GM18873 (cell line): ENCODE results near the gene OR5D18.
"Not testable (repeated sequence)": the region's sequence is repeated elsewhere in the genome, so short reads cannot be mapped to it uniquely, and the experiment has no call there.

Experiments used
- ATAC-seq: cut with Tn5 transposase; IDR thresholded peaks from one replicate; pipeline ENCODE4 v1.9.1; 2021; ENCODE audit warnings: mild to moderate bottlenecking, moderate library complexity, moderate number of reproducible peaks; ENCODE audit not compliant: unreplicated experiment, low FRiP score

The OR5D18 gene

GRCh38 chr11:55819330-55819729 lies at the start of gene OR5D18:
Gene OR5D18 (plus strand): TSS chr11:55819630. CDS start chr11:55819630, 0 bp downstream.
- ATAC-seq: no peak

- ATAC-seq: no peak
These were observed 46.3 kb upstream of the OR5D18 start, which contains the start of gene OR5D13 for GRCh38 chr11:55773138-55773537. Gene OR5D13 (plus strand): TSS chr11:55773438. CDS start chr11:55773438, 0 bp downstream.

GRCh38 chr11:55791606-55792005 lies 27.8 kb upstream of the OR5D18 start:
- ATAC-seq: no peak

- ATAC-seq: no peak
These were observed 26.1 kb upstream of the OR5D18 start for GRCh38 chr11:55793321-55793720.

- ATAC-seq: no peak
These were observed 24.2 kb upstream of the OR5D18 start, which contains the start of gene OR5D14 for GRCh38 chr11:55795256-55795655. Gene OR5D14 (plus strand): TSS chr11:55795556. CDS start chr11:55795556, 0 bp downstream.

- ATAC-seq: no peak
These were observed 13.2 kb upstream of the OR5D18 start for GRCh38 chr11:55806248-55806647.

- ATAC-seq: no peak
These were observed 8.4 kb upstream of the OR5D18 start, which contains the start of gene OR5L1 for GRCh38 chr11:55811067-55811466. Gene OR5L1 (plus strand): TSS chr11:55811367. CDS start chr11:55811467, 100 bp downstream.

GRCh38 chr11:55826919-55827318 lies 7.5 kb downstream of the OR5D18 start, which contains the start of gene OR5L2:
Gene OR5L2 (plus strand): TSS chr11:55827219. CDS start chr11:55827219, 0 bp downstream.
- no peak for ATAC-seq

- ATAC-seq: no peak
These were observed 19.0 kb downstream of the OR5D18 start, which contains the start of gene OR5D16 for GRCh38 chr11:55838452-55838851. Gene OR5D16 (plus strand): TSS chr11:55838752. CDS start chr11:55838752, 0 bp downstream.

GRCh38 chr11:55847453-55847852 lies 28.0 kb downstream of the OR5D18 start:
- ATAC-seq: no peak

GRCh38 chr11:55849037-55849436 lies 29.6 kb downstream of the OR5D18 start:
- no peak for ATAC-seq

- no peak for ATAC-seq
These were observed 32.7 kb downstream of the OR5D18 start for GRCh38 chr11:55852141-55852540.

GRCh38 chr11:55854704-55855103 lies 35.3 kb downstream of the OR5D18 start:
- ATAC-seq: no peak

- not testable (repeated sequence) for ATAC-seq
These were observed 47.9 kb downstream of the OR5D18 start for GRCh38 chr11:55867354-55867753.
